ENCODE data around the gene KMT2D. TPM values are rescaled to one million over a fixed set of nuclear protein-coding genes. Genes with fewer than 3 reads are reported as not detected.
A peak's percentile ranks its signal among the peaks of the same experiment; 100 is the strongest.

Gene KMT2D
- total RNA-seq, 3 donors from 2014 or later (not counting 1 experiment from before 2014, with no cell fraction given), result 164 to 186 (median 182) TPM

DNA sequence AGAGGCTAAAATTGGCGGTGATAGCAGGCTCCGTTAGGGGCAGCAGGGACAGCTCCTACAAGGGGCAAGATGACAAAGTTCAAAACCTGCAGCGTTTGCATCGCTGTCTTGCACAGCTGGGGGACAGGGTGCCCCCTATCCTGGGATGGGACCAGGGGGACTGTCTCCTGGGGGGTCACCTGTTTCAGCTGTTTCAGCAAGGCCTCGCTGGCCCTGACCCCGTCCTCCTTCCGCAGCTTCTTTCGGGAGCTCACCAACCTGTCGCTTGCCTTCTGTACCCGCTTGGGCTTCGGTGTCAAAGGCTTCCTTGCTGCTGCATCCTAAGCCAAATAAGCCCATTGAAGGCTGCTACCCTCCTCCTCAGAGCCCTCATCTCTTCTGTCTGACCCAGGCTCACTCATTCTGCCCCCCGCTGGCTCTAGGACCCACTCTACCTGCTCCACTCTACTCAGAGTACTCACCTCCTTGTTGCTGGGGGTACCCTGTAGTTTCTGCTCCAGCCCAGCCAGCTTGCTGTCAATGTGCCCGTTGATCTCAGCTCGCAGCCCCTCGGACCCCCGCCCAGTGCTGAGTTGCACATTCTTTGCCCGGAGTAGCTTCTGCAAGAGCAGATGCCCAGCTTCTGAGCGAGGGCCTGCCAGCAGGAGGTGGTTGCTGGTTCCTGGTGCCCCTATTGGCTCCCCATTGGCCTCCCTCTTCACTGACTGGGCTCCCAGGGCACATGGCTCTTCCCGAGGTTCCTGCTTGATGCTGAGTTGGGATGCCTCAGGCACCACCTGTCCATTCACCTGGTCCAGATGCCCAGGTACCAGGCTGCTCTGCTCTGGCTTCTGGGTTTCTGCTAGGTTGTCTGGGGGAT lies 29.7 kb downstream of the KMT2D start:
- Mint-ChIP-seq H3K27ac (peak overlapping the region in 1 of 2 donors; percentile 38), H3K4me1 (peaks cover 0 to 5% of the 10 kb centered on the region in 2 donors), H3K36me3 (no peaks in the 10 kb centered on the region), H3K9me3 (no peaks in the 10 kb centered on the region), H3K27me3 (ENCODE audit: low read depth in 2 of 2) (no peaks in the 10 kb centered on the region), H3K4me3 (no peak overlapping the region)
- ATAC-seq (no peak), DNase-seq (no peak)
- intact Hi-C loops (cut with micrococcal nuclease), result no loop called here
- H3K27me3 ChIP-seq (ENCODE audit: control insufficient read depth, insufficient read depth, low read length), result no peaks in the 10 kb centered on the region
- no peak overlapping the region for H3K4me3 ChIP-seq (ENCODE audit: low read length)
- no peaks in the 10 kb centered on the region for H3K4me1 ChIP-seq (ENCODE audit: control insufficient read depth, insufficient read depth, low read length)
- 97% methylated on average over 19 of the region's 19 CpGs for WGBS (ENCODE audit: insufficient coverage)
- H3K9me3 ChIP-seq (ENCODE audit: control insufficient read depth, insufficient read depth, low read length), result no peaks in the 10 kb centered on the region
- no peak overlapping the region for H3K27ac ChIP-seq (ENCODE audit: low read length)
- H3K36me3 ChIP-seq (ENCODE audit: control insufficient read depth, insufficient read depth, low read length), result peaks cover 71% of the 10 kb centered on the region
- TF ChIP-seq, protein P1, sequence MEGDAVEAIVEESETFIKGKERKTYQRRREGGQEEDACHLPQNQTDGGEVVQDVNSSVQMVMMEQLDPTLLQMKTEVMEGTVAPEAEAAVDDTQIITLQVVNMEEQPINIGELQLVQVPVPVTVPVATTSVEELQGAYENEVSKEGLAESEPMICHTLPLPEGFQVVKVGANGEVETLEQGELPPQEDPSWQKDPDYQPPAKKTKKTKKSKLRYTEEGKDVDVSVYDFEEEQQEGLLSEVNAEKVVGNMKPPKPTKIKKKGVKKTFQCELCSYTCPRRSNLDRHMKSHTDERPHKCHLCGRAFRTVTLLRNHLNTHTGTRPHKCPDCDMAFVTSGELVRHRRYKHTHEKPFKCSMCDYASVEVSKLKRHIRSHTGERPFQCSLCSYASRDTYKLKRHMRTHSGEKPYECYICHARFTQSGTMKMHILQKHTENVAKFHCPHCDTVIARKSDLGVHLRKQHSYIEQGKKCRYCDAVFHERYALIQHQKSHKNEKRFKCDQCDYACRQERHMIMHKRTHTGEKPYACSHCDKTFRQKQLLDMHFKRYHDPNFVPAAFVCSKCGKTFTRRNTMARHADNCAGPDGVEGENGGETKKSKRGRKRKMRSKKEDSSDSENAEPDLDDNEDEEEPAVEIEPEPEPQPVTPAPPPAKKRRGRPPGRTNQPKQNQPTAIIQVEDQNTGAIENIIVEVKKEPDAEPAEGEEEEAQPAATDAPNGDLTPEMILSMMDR (IDR thresholded peaks at IDR 0.05), result no peak

DNA sequence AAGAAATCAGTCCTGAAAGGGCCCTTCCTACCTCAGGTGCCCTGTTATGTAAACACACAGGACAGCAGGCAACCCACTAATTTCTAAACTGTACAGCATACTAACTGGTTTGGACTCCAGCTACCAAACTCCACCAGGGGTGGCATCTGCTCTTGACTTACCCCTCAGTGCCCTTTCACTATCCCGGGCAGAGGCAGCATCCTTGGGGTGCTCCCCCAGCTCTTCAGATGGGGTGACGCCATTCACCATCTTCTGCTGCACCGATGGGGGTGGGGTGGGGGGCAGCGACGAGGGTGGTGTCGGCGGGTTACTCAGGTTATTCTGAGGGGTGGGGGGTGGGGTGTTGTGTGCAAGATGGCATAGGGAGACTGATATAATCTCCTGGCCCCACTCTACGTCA lies 30.5 kb downstream of the KMT2D start:
- Histone ChIP-seq H3K27me3 (ENCODE audit: control insufficient read depth, insufficient read depth, low read length) (no peaks in the 10 kb centered on the region), H3K4me1 (ENCODE audit: control insufficient read depth, insufficient read depth, low read length) (no peaks in the 10 kb centered on the region), H3K4me3 (ENCODE audit: low read length) (no peak overlapping the region), H3K27ac (ENCODE audit: low read length) (no peak overlapping the region), H3K9me3 (ENCODE audit: control insufficient read depth, insufficient read depth, low read length) (no peaks in the 10 kb centered on the region), H3K36me3 (ENCODE audit: control insufficient read depth, insufficient read depth, low read length) (peaks cover 74% of the 10 kb centered on the region)
- TF ChIP-seq, protein P1 (IDR thresholded peaks at IDR 0.05), result no peak
- ATAC-seq (no peak), DNase-seq (no peak)
- intact Hi-C loops (cut with micrococcal nuclease), result no loop called here
- Mint-ChIP-seq H3K9me3 (no peaks in the 10 kb centered on the region), H3K4me3 (no peak overlapping the region), H3K4me1 (peaks cover 0 to 5% of the 10 kb centered on the region in 2 donors), H3K27ac (no peak overlapping the region), H3K36me3 (no peaks in the 10 kb centered on the region), H3K27me3 (ENCODE audit: low read depth in 2 of 2) (no peaks in the 10 kb centered on the region)
- WGBS (ENCODE audit: insufficient coverage), result 95% methylated on average over 5 of the region's 8 CpGs

DNA sequence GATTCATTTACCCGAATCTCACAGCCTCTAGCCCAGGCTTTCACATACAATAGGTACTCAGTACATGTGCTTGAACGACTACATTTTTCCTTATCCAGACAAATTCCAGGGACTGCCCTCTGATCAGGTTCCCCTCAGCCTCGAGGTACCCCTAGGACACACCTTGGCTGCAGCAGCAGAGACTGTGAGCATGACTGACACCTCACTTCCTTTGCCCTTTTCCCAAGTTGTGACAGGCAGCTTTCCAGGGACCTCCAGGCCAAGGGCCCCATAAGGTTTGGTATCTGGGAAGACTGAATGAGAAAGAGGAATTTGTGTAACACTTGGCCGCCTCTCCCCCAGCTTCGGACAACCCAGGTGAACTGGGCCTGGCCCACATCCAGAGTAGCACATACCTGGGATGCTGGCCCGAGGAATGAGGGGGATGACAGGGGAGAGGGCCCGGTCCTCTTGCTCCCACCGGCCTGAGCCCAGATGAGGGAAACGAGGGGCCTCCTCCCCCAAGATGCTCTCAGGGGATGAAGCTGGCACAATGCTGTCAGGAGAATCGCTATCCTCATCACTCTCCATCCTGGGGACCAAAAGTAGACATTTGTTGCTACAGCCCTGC lies 31.8 kb downstream of the KMT2D start:
- H3K4me3 Mint-ChIP-seq, result no peak overlapping the region
- no peaks in the 10 kb centered on the region for H3K9me3 Mint-ChIP-seq
- H3K36me3 Mint-ChIP-seq, result no peaks in the 10 kb centered on the region
- Histone ChIP-seq H3K4me3 (ENCODE audit: low read length) (no peak overlapping the region), H3K27ac (ENCODE audit: low read length) (no peak overlapping the region), H3K27me3 (ENCODE audit: control insufficient read depth, insufficient read depth, low read length) (no peaks in the 10 kb centered on the region), H3K4me1 (ENCODE audit: control insufficient read depth, insufficient read depth, low read length) (no peaks in the 10 kb centered on the region), H3K36me3 (ENCODE audit: control insufficient read depth, insufficient read depth, low read length) (peaks cover 73% of the 10 kb centered on the region), H3K9me3 (ENCODE audit: control insufficient read depth, insufficient read depth, low read length) (no peaks in the 10 kb centered on the region)
- H3K27me3 Mint-ChIP-seq (ENCODE audit: low read depth in 2 of 2), result no peaks in the 10 kb centered on the region
- TF ChIP-seq, protein P1 (IDR thresholded peaks at IDR 0.05), result no peak
- ATAC-seq, result no peak
- 96% methylated on average over 9 of the region's 10 CpGs for WGBS (ENCODE audit: insufficient coverage)
- intact Hi-C loops (cut with micrococcal nuclease), result no loop called here
- H3K4me1 Mint-ChIP-seq, result peaks cover 0 to 5% of the 10 kb centered on the region in 2 donors
- DNase-seq, result no peak
- peak overlapping the region in 1 of 2 donors; percentile 50 for H3K27ac Mint-ChIP-seq

Data from natural killer cell (primary cell).